ENCODE results near the gene CFAP65. TPM values are rescaled to one million over a fixed set of nuclear protein-coding genes. Genes with fewer than 3 reads are reported as not detected.

CFAP65 gene
- total and polyA plus RNA-seq, 2 of the 13 experiments (the other 11 are each of a cell fraction or from before 2014, with no cell fraction given), result 0.05 TPM; not detected in 1

DNA sequence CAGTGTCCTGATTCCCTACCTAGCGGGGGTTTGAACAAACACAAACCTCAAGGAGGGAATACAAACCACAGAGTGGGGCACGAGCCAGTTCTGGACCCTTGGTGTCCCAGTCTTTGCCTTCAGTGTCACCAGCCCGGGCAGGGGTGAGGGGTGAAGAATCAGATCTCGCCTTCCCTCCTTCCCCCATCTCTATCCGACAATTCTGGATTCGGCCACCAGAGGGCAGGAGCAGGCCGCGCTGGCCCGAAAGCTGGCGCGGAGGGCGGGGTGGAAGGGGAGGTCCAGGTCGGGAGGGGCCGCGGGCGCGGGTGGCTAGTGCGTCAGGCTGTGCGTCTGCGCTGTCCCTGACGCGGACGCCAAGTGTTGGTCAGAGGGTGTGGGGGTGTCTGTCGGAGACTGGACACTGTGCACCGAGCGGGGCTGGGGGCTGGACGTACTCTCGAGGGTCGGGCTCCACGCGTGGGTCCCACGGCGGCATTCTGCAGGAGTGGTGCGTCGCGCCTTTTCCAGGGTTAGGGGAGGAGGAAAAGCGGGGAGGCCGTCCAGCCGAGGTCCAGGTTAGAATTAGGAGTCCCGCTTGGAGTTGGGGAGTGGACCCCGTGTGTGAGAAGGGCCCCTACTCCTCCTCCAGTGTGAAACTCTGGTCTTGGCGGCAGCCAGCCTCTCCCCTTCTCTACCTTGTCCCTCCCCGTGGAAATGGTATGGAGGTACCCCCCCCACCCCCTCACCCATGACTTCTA is 45.2 kb downstream of the CFAP65 start (continued):
- TF ChIP-seq, protein P1, sequence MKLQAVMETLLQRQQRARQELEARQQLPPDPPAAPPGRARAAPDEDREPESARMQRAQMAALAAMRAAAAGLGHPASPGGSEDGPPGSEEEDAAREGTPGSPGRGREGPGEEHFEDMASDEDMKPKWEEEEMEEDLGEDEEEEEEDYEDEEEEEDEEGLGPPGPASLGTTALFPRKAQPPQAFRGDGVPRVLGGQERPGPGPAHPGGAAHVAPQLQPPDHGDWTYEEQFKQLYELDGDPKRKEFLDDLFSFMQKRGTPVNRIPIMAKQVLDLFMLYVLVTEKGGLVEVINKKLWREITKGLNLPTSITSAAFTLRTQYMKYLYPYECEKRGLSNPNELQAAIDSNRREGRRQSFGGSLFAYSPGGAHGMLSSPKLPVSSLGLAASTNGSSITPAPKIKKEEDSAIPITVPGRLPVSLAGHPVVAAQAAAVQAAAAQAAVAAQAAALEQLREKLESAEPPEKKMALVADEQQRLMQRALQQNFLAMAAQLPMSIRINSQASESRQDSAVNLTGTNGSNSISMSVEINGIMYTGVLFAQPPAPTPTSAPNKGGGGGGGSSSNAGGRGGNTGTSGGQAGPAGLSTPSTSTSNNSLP (IDR thresholded peaks at IDR 0.05; ENCODE audit: low read depth, low read length), result peak; percentile 52; the same call in 1 of the 2 replicates
- TF ChIP-seq ATAD3A (CRISPR knock-in tag; IDR thresholded peaks at IDR 0.05), result no peak
- TF ChIP-seq KDM2A (CRISPR knock-in tag; IDR thresholded peaks at IDR 0.05; ENCODE audit: borderline replicate concordance, low read depth), result peak; percentile 95
- peak; percentile 41; the same call in 1 of the 2 replicates for TF ChIP-seq THAP11 (CRISPR knock-in tag; IDR thresholded peaks at IDR 0.05)
- no peak; the same call in 1 of the 2 replicates for TF ChIP-seq ATF7-NPFF (CRISPR knock-in tag; IDR thresholded peaks at IDR 0.05; ENCODE audit: low read depth)
- 0 out of 2 replicates have a peak, but pooled peaks have one; percentile 31 for TF ChIP-seq IRF2 (CRISPR knock-in tag; IDR thresholded peaks at IDR 0.05)
- TF ChIP-seq, protein P2, sequence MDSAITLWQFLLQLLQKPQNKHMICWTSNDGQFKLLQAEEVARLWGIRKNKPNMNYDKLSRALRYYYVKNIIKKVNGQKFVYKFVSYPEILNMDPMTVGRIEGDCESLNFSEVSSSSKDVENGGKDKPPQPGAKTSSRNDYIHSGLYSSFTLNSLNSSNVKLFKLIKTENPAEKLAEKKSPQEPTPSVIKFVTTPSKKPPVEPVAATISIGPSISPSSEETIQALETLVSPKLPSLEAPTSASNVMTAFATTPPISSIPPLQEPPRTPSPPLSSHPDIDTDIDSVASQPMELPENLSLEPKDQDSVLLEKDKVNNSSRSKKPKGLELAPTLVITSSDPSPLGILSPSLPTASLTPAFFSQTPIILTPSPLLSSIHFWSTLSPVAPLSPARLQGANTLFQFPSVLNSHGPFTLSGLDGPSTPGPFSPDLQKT (CRISPR knock-in tag; IDR thresholded peaks at IDR 0.05; ENCODE audit: borderline replicate concordance), result no peak
- peak; percentile 79 for TF ChIP-seq RAD21 (CRISPR knock-in tag; IDR thresholded peaks at IDR 0.05)
- peak; percentile 71; the same call in 1 of the 2 replicates for TF ChIP-seq NRL (CRISPR knock-in tag; IDR thresholded peaks at IDR 0.05; ENCODE audit: borderline replicate concordance)
- TF ChIP-seq SKI (IDR thresholded peaks at IDR 0.05; ENCODE audit: partially characterized antibody), result peak; percentile 15
- TF ChIP-seq XRCC5 (optimal IDR thresholded peaks at IDR 0.05; ENCODE audit: low read length), result peak; percentile 96
- TF ChIP-seq, protein P3, sequence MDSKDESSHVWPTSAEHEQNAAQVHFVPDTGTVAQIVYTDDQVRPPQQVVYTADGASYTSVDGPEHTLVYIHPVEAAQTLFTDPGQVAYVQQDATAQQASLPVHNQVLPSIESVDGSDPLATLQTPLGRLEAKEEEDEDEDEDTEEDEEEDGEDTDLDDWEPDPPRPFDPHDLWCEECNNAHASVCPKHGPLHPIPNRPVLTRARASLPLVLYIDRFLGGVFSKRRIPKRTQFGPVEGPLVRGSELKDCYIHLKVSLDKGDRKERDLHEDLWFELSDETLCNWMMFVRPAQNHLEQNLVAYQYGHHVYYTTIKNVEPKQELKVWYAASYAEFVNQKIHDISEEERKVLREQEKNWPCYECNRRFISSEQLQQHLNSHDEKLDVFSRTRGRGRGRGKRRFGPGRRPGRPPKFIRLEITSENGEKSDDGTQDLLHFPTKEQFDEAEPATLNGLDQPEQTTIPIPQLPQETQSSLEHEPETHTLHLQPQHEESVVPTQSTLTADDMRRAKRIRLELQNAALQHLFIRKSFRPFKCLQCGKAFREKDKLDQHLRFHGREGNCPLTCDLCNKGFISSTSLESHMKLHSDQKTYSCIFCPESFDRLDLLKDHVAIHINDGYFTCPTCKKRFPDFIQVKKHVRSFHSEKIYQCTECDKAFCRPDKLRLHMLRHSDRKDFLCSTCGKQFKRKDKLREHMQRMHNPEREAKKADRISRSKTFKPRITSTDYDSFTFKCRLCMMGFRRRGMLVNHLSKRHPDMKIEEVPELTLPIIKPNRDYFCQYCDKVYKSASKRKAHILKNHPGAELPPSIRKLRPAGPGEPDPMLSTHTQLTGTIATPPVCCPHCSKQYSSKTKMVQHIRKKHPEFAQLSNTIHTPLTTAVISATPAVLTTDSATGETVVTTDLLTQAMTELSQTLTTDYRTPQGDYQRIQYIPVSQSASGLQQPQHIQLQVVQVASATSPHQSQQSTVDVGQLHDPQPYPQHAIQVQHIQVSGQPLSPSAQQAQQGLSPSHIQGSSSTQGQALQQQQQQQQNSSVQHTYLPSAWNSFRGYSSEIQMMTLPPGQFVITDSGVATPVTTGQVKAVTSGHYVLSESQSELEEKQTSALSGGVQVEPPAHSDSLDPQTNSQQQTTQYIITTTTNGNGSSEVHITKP (CRISPR knock-in tag; IDR thresholded peaks at IDR 0.05; ENCODE audit: low read depth), result no peak
- TF ChIP-seq MTF1 (CRISPR knock-in tag; IDR thresholded peaks at IDR 0.05), result no peak
- peak; percentile 56; the same call in 1 of the 2 replicates for TF ChIP-seq SMC3 (IDR thresholded peaks at IDR 0.05; ENCODE audit: low read length)
- TF ChIP-seq STAG1 (CRISPR knock-in tag; IDR thresholded peaks at IDR 0.05), result peak; percentile 85
- peak; percentile 64; the same call in 1 of the 2 replicates for TF ChIP-seq ZNF768 (CRISPR knock-in tag; IDR thresholded peaks at IDR 0.05)
- no peak; the same call in 1 of the 2 replicates for TF ChIP-seq ZNF746 (CRISPR knock-in tag; IDR thresholded peaks at IDR 0.05)
- 0 out of 2 replicates have a peak, but pooled peaks have one; percentile 40 for TF ChIP-seq ZFP62 (CRISPR knock-in tag; IDR thresholded peaks at IDR 0.05)
- no peak for TF ChIP-seq SP1 (IDR thresholded peaks at IDR 0.05)
- TF ChIP-seq SP1 (CRISPR knock-in tag; IDR thresholded peaks at IDR 0.05), result peak; percentile 69
- TF ChIP-seq ATF1 (CRISPR knock-in tag; IDR thresholded peaks at IDR 0.05), result no peak
- no peak for TF ChIP-seq ZNF724P (CRISPR knock-in tag; IDR thresholded peaks at IDR 0.05; ENCODE audit: borderline replicate concordance)
- peak; percentile 59; the same call in 1 of the 2 replicates for TF ChIP-seq KAT7 (CRISPR knock-in tag; IDR thresholded peaks at IDR 0.05; ENCODE audit: borderline replicate concordance)
- TF ChIP-seq LCORL (IDR thresholded peaks at IDR 0.05), result no peak
- TF ChIP-seq LCORL (CRISPR knock-in tag; IDR thresholded peaks at IDR 0.05), result peak; percentile 47; the same call in 1 of the 2 replicates

Measured in HepG2 (cell line).